AG10803 (cell line): ENCODE measurements around the gene LRRC46.

Experiments
- DNase-seq: peaks from one replicate; pipeline ENCODE4 v3.0.0; 2010; ENCODE audit warnings: low read depth
- H3K4me3 ChIP-seq: 2 replicates; pipeline ENCODE4 v1.5.1; 2011; ENCODE audit warnings: mild to moderate bottlenecking, low read length, control low read depth
- CTCF ChIP-seq: conservative IDR thresholded peaks from 2 replicates; pipeline ENCODE4 v1.5.1; 2011; ENCODE audit warnings: mild to moderate bottlenecking, low read length, control low read depth, inconsistent platforms

The LRRC46 gene

GRCh38 chr17:47862621-47863440 lies 31.4 kb downstream of the LRRC46 start:
- peak; percentile 88 for DNase-seq
- no peak overlapping the region for H3K4me3 ChIP-seq
- no peak for TF ChIP-seq CTCF

GRCh38 chr17:47864791-47865216 lies 33.3 kb downstream of the LRRC46 start:
- TF ChIP-seq CTCF = no peak
- H3K4me3 ChIP-seq = no peak overlapping the region
- DNase-seq = no peak

GRCh38 chr17:47866941-47867340 lies 35.5 kb downstream of the LRRC46 start:
- DNase-seq = no peak
- TF ChIP-seq CTCF = no peak
- no peak overlapping the region for H3K4me3 ChIP-seq

- no peak for TF ChIP-seq CTCF
- no peak overlapping the region for H3K4me3 ChIP-seq
- DNase-seq = no peak
Observed at GRCh38 chr17:47867813-47868533, 36.5 kb downstream of the LRRC46 start.

GRCh38 chr17:47869114-47869513 lies 37.6 kb downstream of the LRRC46 start:
- DNase-seq = no peak
- TF ChIP-seq CTCF = no peak
- H3K4me3 ChIP-seq = no peak overlapping the region

GRCh38 chr17:47870056-47870455 lies 38.6 kb downstream of the LRRC46 start:
- TF ChIP-seq CTCF = no peak
- H3K4me3 ChIP-seq = no peak overlapping the region
- no peak for DNase-seq

GRCh38 chr17:47871048-47871447 lies 39.6 kb downstream of the LRRC46 start:
- no peak for TF ChIP-seq CTCF
- no peak for DNase-seq

More at GRCh38 chr17:47871048-47871447, 39.6 kb downstream of the LRRC46 start:
- no peak overlapping the region for H3K4me3 ChIP-seq
